AG09309 (cell line): ENCODE measurements around the gene TIMP4.

Experiments
- DNase-seq: peaks from one replicate; pipeline ENCODE4 v3.0.0-alpha.2; 2010; ENCODE audit warnings: low read depth
- H3K4me3 ChIP-seq: 2 replicates; pipeline ENCODE4 v1.5.1; 2011; ENCODE audit warnings: mild to moderate bottlenecking, low read depth, low read length, moderate library complexity; ENCODE audit not compliant: control insufficient read depth
- TF ChIP-seq, protein P1 (sequence below): IDR thresholded peaks from 2 replicates; pipeline ENCODE4 v1.5.1; 2011; ENCODE audit warnings: mild to moderate bottlenecking, low read depth, low read length, inconsistent platforms; ENCODE audit not compliant: insufficient read depth, control insufficient read depth; ENCODE audit errors: missing control alignments

TIMP4 gene

DNA sequence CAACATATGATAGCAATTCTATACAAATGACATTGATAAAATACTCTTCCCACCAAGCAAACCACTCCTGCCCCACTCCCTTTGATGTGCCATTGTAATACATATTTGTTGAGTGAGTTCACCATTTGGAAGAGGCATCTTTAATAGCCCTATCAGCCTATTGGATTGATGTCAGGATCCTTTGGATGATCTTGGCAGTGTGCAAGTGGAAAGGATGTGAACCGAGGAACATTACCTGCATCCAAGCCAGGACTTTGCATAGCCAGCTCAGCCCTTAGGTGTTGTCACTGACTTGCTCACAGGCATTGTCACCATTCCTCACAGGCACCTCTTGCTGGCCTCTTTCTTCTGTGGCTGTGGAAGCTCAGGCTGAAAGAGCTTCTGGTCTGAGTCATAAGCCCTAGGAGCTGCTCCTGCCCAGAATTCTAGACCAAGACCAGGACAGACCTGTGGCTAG, 16.5 kb upstream of the TIMP4 start:
- H3K4me3 ChIP-seq, result no peak overlapping the region
- DNase-seq, result no peak
- TF ChIP-seq, protein P1, sequence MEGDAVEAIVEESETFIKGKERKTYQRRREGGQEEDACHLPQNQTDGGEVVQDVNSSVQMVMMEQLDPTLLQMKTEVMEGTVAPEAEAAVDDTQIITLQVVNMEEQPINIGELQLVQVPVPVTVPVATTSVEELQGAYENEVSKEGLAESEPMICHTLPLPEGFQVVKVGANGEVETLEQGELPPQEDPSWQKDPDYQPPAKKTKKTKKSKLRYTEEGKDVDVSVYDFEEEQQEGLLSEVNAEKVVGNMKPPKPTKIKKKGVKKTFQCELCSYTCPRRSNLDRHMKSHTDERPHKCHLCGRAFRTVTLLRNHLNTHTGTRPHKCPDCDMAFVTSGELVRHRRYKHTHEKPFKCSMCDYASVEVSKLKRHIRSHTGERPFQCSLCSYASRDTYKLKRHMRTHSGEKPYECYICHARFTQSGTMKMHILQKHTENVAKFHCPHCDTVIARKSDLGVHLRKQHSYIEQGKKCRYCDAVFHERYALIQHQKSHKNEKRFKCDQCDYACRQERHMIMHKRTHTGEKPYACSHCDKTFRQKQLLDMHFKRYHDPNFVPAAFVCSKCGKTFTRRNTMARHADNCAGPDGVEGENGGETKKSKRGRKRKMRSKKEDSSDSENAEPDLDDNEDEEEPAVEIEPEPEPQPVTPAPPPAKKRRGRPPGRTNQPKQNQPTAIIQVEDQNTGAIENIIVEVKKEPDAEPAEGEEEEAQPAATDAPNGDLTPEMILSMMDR, result no peak

DNA sequence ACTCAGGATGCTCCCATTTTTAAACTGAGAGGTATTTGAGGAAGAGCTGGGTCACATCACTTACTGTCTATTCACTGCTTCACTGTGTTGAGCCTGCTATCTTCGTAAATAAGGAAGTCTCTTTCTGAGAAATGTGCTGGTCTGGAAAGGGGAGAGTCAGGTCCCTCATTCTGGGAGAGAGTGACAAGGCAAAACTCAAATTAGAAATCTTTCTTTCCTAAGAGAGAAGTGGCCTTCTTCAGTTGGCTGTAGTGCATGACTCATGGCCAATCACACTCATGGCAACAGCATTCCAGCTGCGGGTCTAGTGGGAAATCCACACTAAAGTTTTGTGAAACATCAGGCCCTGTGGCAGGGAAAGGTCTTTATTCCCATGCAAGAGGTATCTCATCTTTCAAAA, 11.5 kb upstream of the TIMP4 start:
- TF ChIP-seq, protein P1, result no peak

DNA sequence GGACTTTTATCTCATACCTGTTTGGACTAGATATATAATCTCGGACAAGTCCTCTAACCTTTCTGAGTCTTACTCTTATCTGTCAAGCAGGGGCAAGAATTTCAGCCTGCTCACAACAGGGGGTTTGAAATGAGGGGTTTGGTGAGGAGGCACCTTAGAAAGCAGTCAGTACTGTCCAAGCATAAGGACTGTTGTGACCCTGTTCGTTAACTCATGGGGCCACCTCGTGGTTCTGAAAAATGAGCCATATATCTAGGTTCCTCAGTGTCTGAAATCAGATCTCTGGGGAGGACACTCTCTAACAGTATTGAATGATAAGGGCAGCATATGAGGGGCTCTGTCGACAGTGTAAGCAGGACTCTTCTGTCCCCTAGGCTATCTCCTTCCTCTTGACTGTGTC, 7.2 kb upstream of the TIMP4 start:
- TF ChIP-seq, protein P1, result no peak
- no peak overlapping the region for H3K4me3 ChIP-seq
- DNase-seq, result no peak

More for the DNA sequence above, 11.5 kb upstream of the TIMP4 start:
- DNase-seq, result no peak
- no peak overlapping the region for H3K4me3 ChIP-seq

DNA sequence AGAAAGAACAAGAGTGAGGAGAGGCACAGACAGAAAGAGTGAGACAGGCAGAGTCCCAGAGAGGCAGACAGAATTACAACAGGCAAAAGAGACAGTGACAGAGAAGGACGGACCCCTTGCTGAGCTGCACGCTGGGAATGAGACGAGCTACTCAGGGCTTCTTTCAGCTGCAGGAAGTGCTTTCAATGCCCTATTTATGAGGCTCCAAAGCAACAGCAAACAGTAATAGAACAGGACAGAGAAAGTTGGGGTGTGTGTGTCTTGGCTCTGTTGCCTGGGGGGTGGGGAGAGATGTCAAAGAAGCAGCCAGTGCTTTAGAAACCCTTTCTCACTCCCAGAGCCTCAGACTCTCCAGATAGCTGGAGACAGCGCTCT, 502 bp upstream of the TIMP4 start:
- TF ChIP-seq, protein P1, result no peak
- no peak overlapping the region for H3K4me3 ChIP-seq
- DNase-seq, result no peak

DNA sequence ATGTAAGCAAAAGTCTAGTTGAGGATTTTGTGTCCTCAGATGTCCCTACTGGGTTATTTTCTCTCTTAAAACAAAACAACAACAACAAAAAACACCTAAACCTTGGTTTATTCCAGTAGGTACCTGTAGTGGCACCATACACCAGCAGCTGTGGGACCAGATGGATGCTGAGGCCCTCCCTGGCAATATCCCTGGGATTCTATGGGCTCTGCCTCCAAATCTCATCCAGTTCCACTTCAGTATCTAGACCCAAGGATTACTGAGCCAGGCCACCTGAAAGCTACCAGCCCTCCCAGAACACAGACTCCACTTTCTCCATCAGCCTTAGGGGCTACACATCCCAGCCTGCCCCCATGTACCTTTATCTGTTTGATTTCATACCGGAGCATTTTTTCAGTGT, 1.7 kb downstream of the TIMP4 start:
- no peak for DNase-seq
- TF ChIP-seq, protein P1, result no peak

DNA sequence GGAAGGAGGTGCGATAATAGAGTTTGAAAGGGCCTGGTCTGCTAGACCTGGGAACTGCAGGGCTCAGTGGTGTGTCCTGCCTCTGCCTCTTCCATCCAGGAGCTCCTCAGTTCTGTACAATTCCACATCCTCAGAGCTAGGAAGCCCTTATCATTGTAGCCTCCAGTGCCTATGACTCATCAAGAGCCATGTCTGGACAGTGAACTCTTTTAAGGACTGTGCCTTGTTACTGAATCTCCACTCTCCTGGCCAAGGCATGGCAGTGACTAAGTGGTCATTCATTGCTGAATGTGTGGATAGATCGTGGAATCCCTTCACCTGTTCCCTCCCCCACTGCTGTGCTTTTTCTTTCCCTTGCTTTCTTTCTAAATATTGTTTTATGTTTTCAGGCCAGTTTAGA, 2.9 kb downstream of the TIMP4 start:
- DNase-seq, result no peak
- TF ChIP-seq, protein P1, result no peak
- no peak overlapping the region for H3K4me3 ChIP-seq

More for the DNA sequence above, 1.7 kb downstream of the TIMP4 start:
- H3K4me3 ChIP-seq, result no peak overlapping the region

DNA sequence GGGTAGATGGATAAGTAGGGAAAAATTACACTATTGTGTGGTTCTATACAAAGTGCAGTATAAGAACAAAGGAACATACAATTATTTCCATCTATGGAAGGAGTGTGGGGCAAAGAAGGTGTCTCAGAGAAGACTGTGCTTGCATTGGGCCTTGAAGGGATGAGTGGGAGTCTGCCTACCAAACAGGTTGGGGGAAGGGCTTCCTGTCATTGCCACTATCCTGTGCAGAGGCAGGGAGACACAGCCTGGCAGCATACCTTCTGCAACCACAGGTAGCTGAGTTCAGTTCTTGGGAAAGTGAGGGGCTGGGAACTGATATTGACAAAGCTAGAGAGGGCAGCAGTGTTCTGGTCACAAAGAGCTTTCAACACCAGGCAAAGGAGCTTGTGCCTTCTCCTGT, 3.4 kb downstream of the TIMP4 start:
- DNase-seq, result no peak
- no peak overlapping the region for H3K4me3 ChIP-seq
- TF ChIP-seq, protein P1, result no peak
